ENCODE results near the gene COMP.

GRCh38 chr19:18738961-18739690, 52.0 kb downstream of the COMP start:
- TF ChIP-seq, protein P1, sequence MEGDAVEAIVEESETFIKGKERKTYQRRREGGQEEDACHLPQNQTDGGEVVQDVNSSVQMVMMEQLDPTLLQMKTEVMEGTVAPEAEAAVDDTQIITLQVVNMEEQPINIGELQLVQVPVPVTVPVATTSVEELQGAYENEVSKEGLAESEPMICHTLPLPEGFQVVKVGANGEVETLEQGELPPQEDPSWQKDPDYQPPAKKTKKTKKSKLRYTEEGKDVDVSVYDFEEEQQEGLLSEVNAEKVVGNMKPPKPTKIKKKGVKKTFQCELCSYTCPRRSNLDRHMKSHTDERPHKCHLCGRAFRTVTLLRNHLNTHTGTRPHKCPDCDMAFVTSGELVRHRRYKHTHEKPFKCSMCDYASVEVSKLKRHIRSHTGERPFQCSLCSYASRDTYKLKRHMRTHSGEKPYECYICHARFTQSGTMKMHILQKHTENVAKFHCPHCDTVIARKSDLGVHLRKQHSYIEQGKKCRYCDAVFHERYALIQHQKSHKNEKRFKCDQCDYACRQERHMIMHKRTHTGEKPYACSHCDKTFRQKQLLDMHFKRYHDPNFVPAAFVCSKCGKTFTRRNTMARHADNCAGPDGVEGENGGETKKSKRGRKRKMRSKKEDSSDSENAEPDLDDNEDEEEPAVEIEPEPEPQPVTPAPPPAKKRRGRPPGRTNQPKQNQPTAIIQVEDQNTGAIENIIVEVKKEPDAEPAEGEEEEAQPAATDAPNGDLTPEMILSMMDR (IDR thresholded peaks at IDR 0.05) = no peak
- no peak for TF ChIP-seq POLR2A (IDR thresholded peaks at IDR 0.05)
- TF ChIP-seq POLR2AphosphoS5 (IDR thresholded peaks at IDR 0.05) = no peak
- no peak for TF ChIP-seq EP300 (IDR thresholded peaks at IDR 0.05)
